K562 (cell line): ENCODE results near the gene SAP25. TPM values are rescaled to one million over a fixed set of nuclear protein-coding genes. Genes with fewer than 3 reads are reported as not detected.
A peak's percentile ranks its signal among the peaks of the same experiment; 100 is the strongest.

ENCODE experiments used
- CREB1 ChIP-seq, 2 experiments: sonication (generic) in 1 of 2; formaldehyde crosslinking in 1 of 2; IDR thresholded peaks; 2 replicates each; pipeline versions ENCODE4 v1.6.1 to v1.8.0; 2012 to 2022; ENCODE audit warnings: inconsistent platforms in 1 of 2, mild to moderate bottlenecking in 1 of 2, missing genetic modification reagents in 1 of 2, moderate library complexity in 1 of 2
- CREB3L1 ChIP-seq: fragments of 450-650 bp; IDR thresholded peaks from 2 replicates; pipeline ENCODE4 v1.6.1; 2014; ENCODE audit warnings: low read depth, mild to moderate bottlenecking, moderate library complexity, borderline replicate concordance
- HDAC8 ChIP-seq: fragments of 450-650 bp; IDR thresholded peaks from 2 replicates; pipeline ENCODE4 v1.6.1; 2016; ENCODE audit warnings: mild to moderate bottlenecking, missing genetic modification characterization, moderate library complexity, missing compliant biosample characterization
- JUNB ChIP-seq: fragments of 450-650 bp; formaldehyde crosslinking; conservative IDR thresholded peaks from 2 replicates; pipeline ENCODE4 v1.4.0; 2020; ENCODE audit warnings: mild to moderate bottlenecking
- KDM2B ChIP-seq: fragments of 250-450 bp; sonication (Bioruptor Pico); IDR thresholded peaks from 2 replicates; pipeline ENCODE4 v1.8.0; 2021; ENCODE audit warnings: mild to moderate bottlenecking, moderate library complexity
- KDM5B ChIP-seq: fragments of 200-600 bp; sonication (generic); IDR thresholded peaks from 2 replicates; pipeline ENCODE4 v1.6.1; 2012; ENCODE audit warnings: low read depth, mild to moderate bottlenecking, moderate library complexity, low read length, control low read depth, inconsistent platforms; ENCODE audit not compliant: insufficient replicate concordance
- MTA1 ChIP-seq: fragments of 450-650 bp; IDR thresholded peaks from 2 replicates; pipeline ENCODE4 v1.6.1; 2017; ENCODE audit warnings: borderline replicate concordance
- MXI1 ChIP-seq: IDR thresholded peaks from 2 replicates; pipeline ENCODE4 v1.6.1; 2011; ENCODE audit warnings: low read depth, mild to moderate bottlenecking, improper control_type of control experiment, low read length
- NR1H2 ChIP-seq: sonication (generic); formaldehyde crosslinking; IDR thresholded peaks from 2 replicates; pipeline ENCODE4 v1.4.0; 2020; ENCODE audit warnings: mild to moderate bottlenecking, missing genetic modification reagents
- PHB2 ChIP-seq: fragments of 450-650 bp; IDR thresholded peaks from 2 replicates; pipeline ENCODE4 v1.6.1; 2017; ENCODE audit warnings: low read depth
- POU5F1 ChIP-seq: fragments of 150-350 bp; IDR thresholded peaks from 2 replicates; pipeline ENCODE4 v1.6.1; 2014; ENCODE audit warnings: borderline replicate concordance, low read length, low read depth, mild to moderate bottlenecking; ENCODE audit not compliant: partially characterized antibody
- STAT5A ChIP-seq: IDR thresholded peaks from 2 replicates; pipeline ENCODE4 v1.6.1; 2012; ENCODE audit warnings: low read length, inconsistent platforms, borderline replicate concordance
- TCF15 ChIP-seq: fragments of 250-450 bp; sonication (Bioruptor Pico); IDR thresholded peaks from 2 replicates; pipeline ENCODE4 v1.8.0; 2022; ENCODE audit warnings: moderate library complexity, mild to moderate bottlenecking, inconsistent platforms
- TSC22D4 ChIP-seq: fragments of 450-650 bp; IDR thresholded peaks from 2 replicates; pipeline ENCODE4 v1.6.1; 2016; ENCODE audit warnings: missing genetic modification characterization, missing biosample characterization, control low read depth
- ZBTB5 ChIP-seq: fragments of 450-650 bp; IDR thresholded peaks from 2 replicates; pipeline ENCODE4 v1.6.1; 2017; ENCODE audit warnings: antibody characterized with exemption
- ZNF76 ChIP-seq: fragments of 250-450 bp; sonication (Bioruptor Pico); IDR thresholded peaks from 2 replicates; pipeline ENCODE4 v1.4.0; 2020; ENCODE audit warnings: mild to moderate bottlenecking, moderate library complexity, borderline replicate concordance
- ZSCAN29 ChIP-seq: fragments of 450-650 bp; IDR thresholded peaks from 2 replicates; pipeline ENCODE4 v1.6.1; 2017
- polyA plus RNA-seq, 8 experiments: library from polyadenylated mRNA; depleted of rRNA in 4 of 8; stranded (reverse) in 5 of 8; unstranded in 3 of 8; fragments of >200 nt; fragmentation: Nextera tagmentation in 2 of 8; fragmentation: Illumina TruSeq in 1 of 8; extraction: Ambion mirVana in 2 of 8; extraction: Trizol in 1 of 8; gene quantifications; 2 replicates each; pipeline versions ENCODE4 v1.2.1 to v1.2.3, GENCODE V29; 2011 to 2014; ENCODE audit warnings: inconsistent platforms in 1 of 8, missing spikeins in 1 of 8
- total RNA-seq, 7 experiments: library from RNA; depleted of rRNA in 6 of 7; stranded (reverse); fragments of >200 nt in 6 of 7; fragmentation: Illumina TruSeq in 2 of 7; extraction: Trizol in 2 of 7; gene quantifications; 2 replicates each; pipeline versions ENCODE4 v1.2.1 to v1.2.3, GENCODE V29; 2011 to 2021; ENCODE audit warnings: low replicate concordance in 1 of 7
- TF ChIP-seq, protein P1 (sequence below): fragments of 450-650 bp; formaldehyde crosslinking; IDR thresholded peaks from 2 replicates; pipeline ENCODE4 v1.4.0; 2020; ENCODE audit warnings: mild to moderate bottlenecking, mixed read lengths
- TF ChIP-seq, protein P2 (sequence below), 2 experiments: fragments of 450-650 bp in 1 of 2; IDR thresholded peaks; 2 replicates each; pipeline ENCODE4 v1.6.1; 2011 to 2017; ENCODE audit warnings: low read depth in 2 of 2, antibody characterized with exemption in 1 of 2, borderline replicate concordance in 1 of 2, low read length in 1 of 2, mild to moderate bottlenecking in 1 of 2, mixed read lengths in 1 of 2; ENCODE audit not compliant: control insufficient read depth in 1 of 2

Gene SAP25
- total and polyA plus RNA-seq, 9 of the 15 experiments (the other 6 are each of a cell fraction or from before 2014, with no cell fraction given): 0.13 to 5.3 (median 0.78) TPM; not detected in 1

- peak; percentile 80 for TF ChIP-seq CREB3L1
- no peak for TF ChIP-seq TCF15 (CRISPR knock-in tag)
- TF ChIP-seq POU5F1: no peak
- TF ChIP-seq HDAC8 (tag): no peak
- no peak for TF ChIP-seq PHB2
- no peak for TF ChIP-seq NR1H2 (CRISPR knock-in tag)
- TF ChIP-seq JUNB: no peak
- TF ChIP-seq ZSCAN29: no peak
- peak; percentile 15 for TF ChIP-seq KDM5B
- no peak for TF ChIP-seq STAT5A
- TF ChIP-seq MXI1: no peak
- TF ChIP-seq ZBTB5: no peak
- TF ChIP-seq MTA1: peak; percentile 86
- no peak for TF ChIP-seq KDM2B
- TF ChIP-seq CREB1 (IDR thresholded peaks at IDR 0.05): peak; percentile 93
- TF ChIP-seq CREB1 (CRISPR knock-in tag; IDR thresholded peaks at IDR 0.05): peak; percentile 95
- TF ChIP-seq, protein P1, sequence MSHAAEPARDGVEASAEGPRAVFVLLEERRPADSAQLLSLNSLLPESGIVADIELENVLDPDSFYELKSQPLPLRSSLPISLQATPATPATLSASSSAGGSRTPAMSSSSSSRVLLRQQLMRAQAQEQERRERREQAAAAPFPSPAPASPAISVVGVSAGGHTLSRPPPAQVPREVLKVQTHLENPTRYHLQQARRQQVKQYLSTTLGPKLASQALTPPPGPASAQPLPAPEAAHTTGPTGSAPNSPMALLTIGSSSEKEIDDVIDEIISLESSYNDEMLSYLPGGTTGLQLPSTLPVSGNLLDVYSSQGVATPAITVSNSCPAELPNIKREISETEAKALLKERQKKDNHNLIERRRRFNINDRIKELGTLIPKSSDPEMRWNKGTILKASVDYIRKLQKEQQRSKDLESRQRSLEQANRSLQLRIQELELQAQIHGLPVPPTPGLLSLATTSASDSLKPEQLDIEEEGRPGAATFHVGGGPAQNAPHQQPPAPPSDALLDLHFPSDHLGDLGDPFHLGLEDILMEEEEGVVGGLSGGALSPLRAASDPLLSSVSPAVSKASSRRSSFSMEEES (CRISPR knock-in tag): no peak
- no peak for TF ChIP-seq TSC22D4 (tag)
- no peak for TF ChIP-seq ZNF76 (CRISPR knock-in tag)
- TF ChIP-seq, protein P2, sequence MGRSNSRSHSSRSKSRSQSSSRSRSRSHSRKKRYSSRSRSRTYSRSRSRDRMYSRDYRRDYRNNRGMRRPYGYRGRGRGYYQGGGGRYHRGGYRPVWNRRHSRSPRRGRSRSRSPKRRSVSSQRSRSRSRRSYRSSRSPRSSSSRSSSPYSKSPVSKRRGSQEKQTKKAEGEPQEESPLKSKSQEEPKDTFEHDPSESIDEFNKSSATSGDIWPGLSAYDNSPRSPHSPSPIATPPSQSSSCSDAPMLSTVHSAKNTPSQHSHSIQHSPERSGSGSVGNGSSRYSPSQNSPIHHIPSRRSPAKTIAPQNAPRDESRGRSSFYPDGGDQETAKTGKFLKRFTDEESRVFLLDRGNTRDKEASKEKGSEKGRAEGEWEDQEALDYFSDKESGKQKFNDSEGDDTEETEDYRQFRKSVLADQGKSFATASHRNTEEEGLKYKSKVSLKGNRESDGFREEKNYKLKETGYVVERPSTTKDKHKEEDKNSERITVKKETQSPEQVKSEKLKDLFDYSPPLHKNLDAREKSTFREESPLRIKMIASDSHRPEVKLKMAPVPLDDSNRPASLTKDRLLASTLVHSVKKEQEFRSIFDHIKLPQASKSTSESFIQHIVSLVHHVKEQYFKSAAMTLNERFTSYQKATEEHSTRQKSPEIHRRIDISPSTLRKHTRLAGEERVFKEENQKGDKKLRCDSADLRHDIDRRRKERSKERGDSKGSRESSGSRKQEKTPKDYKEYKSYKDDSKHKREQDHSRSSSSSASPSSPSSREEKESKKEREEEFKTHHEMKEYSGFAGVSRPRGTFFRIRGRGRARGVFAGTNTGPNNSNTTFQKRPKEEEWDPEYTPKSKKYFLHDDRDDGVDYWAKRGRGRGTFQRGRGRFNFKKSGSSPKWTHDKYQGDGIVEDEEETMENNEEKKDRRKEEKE (IDR thresholded peaks at IDR 0.05; ENCODE audit: borderline replicate concordance in 1 of 2, control insufficient read depth in 1 of 2, low read depth in 2 of 2, low read length in 1 of 2): no peak
These were observed 12.7 kb upstream of the SAP25 start, which contains the start of gene FBXO24 (continued) for GRCh38 chr7:100586266-100587025.
